ENCODE data around the gene ADAM22.

GRCh38 chr7:88244258-88244657, 310.2 kb downstream of the ADAM22 start:
- TF ChIP-seq CTCF (IDR thresholded peaks at IDR 0.05; ENCODE audit: insufficient read depth, low read length, poor library complexity, severe bottlenecking) (no peak), EZH2phosphoT487 (conservative IDR thresholded peaks at IDR 0.05; ENCODE audit: low read length) (no peak)
